ENCODE measurements around the gene DMXL1. TPM values are rescaled to one million over a fixed set of nuclear protein-coding genes. Genes with fewer than 3 reads are reported as not detected.

The DMXL1 gene, protein sequence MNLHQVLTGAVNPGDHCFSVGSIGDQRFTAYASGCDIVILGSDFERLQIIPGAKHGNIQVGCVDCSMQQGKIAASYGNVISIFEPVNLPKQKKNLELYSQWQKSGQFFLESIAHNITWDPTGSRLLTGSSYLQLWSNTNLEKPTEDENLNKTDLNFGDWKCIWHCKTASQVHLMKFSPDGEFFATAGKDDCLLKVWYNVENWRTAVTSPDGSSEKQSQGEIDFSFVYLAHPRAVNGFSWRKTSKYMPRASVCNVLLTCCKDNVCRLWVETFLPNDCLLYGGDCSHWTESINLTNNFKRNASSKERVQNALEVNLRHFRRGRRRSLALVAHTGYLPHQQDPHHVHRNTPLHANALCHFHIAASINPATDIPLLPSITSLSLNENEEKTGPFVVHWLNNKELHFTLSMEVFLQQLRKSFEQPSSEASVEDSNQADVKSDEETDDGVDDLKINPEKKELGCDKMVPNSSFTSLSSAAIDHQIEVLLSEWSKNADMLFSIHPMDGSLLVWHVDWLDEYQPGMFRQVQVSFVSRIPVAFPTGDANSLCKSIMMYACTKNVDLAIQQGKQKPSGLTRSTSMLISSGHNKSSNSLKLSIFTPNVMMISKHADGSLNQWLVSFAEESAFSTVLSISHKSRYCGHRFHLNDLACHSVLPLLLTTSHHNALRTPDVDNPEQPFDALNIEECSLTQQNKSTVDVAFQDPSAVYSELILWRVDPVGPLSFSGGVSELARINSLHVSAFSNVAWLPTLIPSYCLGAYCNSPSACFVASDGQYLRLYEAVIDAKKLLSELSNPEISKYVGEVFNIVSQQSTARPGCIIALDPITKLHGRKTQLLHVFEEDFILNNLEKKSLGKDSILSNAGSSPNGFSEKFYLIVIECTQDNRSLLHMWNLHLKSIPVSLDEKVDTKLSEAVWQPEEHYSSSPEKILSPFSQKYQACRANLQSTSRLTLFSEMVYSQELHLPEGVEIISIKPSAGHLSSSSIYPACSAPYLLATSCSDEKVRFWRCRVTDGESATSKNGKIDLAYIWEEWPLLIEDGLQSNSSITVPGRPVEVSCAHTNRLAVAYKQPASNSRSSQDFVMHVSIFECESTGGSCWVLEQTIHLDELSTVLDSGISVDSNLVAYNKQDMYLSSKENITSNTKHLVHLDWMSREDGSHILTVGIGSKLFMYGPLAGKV (N-terminal part only)
- 10 to 100 TPM; 24.2 to 26.9 TPM for total RNA-seq

DNA sequence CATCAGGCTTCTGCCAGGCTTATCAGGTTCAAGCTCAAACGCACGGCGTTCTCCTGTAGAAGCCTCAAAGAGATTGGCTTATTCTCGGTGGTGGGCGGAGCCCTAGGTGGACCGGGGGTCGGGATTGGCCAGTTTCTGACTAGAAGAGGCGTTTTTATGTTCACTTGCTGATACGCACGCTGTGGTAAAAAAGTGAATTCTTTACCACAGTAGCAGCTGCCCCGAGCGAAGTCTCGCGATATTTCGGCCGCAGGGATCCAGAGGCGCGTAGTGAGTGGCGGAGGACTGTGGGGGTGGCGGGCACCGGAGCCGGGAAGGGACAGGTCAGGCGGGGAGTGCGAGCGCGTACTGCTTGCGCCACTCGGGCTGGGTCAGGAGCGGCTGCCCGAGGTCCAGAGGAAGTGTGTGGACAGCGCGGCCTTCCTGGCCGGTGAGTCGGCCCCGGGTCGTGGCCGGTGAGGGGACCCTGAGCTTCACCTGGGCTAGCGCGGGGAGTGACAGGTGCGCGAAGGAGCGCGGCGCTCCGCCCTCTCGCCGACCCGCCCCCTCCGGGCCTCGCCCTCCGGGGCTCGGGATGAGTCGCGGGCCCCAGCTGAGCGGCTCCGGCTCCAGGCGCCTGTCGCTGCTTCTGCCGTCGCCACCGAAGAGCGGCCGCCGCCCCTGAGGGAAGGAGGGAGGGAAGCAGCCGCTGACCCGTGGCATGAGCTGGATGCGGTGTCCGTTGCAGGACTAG is at the start of gene DMXL1:
Gene DMXL1, plus strand, starts transcription at position 260 of the 733 bp plus-strand sequence. CDS start 483 bp downstream, outside the sequence.
- Mint-ChIP-seq H3K9me3 (no peaks in the 10 kb centered on the region), H3K36me3 (peaks cover 3% of the 10 kb centered on the region), H3K4me1 (ENCODE audit: low read depth) (peaks cover 39% of the 10 kb centered on the region), H3K4me3 (peak within 1 kb of the TSS; percentile 85), H3K27me3 (peaks cover 2% of the 10 kb centered on the region), H3K27ac (peak within 1 kb of the TSS; percentile 96)
- intact Hi-C loops (cut with micrococcal nuclease) = loop anchor here (1.0 to 2.0 kb wide), 6 partner anchors 40 to 381 kb away; partner anchors contain the start of genes DTWD2 and HSD17B4
- peak; percentile 99 for DNase-seq
- ChIA-PET CTCF (interaction anchor here (0.5 to 1.7 kb wide), 8 partner anchors 8 to 342 kb away, joined by 3 to 6 read pairs (median 4); no protein-coding TSS in a partner anchor), POLR2A (interaction anchor here (0.9 to 1.4 kb wide), 12 partner anchors 8 to 340 kb away, joined by 3 to 6 read pairs (median 3); no protein-coding TSS in a partner anchor)

DNA sequence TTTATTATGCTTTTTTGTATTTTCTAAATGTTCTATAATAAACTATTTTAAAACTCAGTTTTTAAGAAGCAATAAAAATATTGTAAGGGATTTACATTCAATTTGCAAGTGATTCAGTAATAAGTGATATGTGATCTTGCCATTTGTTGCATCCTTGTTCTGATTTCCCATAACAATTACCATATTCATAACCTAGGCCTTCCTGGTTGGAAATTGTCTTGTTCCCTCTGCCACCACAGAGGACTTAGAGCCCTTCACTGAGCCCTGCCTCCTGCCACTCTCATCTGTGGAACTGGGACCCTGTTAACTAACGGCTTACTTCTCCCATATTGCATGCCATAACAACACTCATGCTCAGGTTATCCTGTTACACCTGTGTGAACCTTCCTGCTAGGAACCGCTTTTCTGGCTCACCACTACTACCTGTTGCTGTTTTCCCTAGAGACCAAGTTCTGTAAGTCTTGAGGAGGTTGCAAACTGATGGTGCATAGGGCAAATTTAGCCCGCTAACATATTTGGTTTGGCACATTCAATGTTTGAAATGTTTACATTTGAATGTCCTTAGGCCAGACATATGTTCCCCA is 49.6 kb upstream of the DMXL1 start:
- no peaks in the 10 kb centered on the region for H3K36me3 Mint-ChIP-seq
- peaks cover 10% of the 10 kb centered on the region for H3K9me3 Mint-ChIP-seq
- H3K27me3 Mint-ChIP-seq = no peaks in the 10 kb centered on the region
- no peaks in the 10 kb centered on the region for H3K4me1 Mint-ChIP-seq (ENCODE audit: low read depth)
- H3K4me3 Mint-ChIP-seq = no peak overlapping the region
- DNase-seq = no peak
- intact Hi-C loops (cut with micrococcal nuclease) = no loop called here
- no peak overlapping the region for H3K27ac Mint-ChIP-seq
- ChIA-PET CTCF (interaction anchor here (0.7 to 3.6 kb wide), 10 partner anchors 9 to 414 kb away, joined by 3 to 40 read pairs (median 3); partner anchors contain the start of gene DTWD2), POLR2A (no interaction called here)

DNA sequence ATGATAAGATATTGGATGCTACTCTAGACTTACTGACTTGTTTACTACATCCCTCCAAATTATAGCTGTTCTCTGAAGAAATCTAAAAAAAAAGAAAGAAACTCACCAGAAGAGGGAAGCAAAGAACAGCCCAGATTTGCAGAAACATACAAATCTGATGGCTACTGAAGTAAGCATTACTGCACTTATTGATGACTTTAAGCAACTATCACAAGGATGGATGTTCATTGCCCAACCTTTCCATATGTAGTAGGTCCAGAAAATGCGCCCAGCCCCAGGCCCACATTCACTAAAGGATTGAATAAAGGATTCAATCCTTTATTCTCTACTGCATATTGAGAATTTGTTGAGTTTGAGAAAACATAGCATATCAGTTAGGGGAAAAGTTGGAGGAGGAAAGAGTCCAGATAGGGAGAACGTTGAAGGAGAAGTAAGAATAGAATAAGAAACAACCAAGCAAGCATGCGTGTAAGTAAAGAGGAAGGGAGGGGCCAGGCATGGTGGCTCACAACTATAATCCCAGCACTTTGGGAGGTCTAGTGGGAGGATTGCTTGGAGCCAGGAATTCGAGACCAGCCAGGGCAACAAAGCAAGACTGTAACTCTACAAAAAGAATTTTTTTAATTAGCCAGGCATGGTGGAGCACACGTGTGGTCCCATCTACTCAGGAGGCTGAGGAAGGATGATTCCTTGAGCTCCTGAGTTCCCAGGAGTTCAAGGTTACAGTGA is 48.7 kb upstream of the DMXL1 start:
- no peak overlapping the region for H3K27ac Mint-ChIP-seq
- H3K27me3 Mint-ChIP-seq = no peaks in the 10 kb centered on the region
- peaks cover 10% of the 10 kb centered on the region for H3K9me3 Mint-ChIP-seq
- DNase-seq = no peak
- H3K4me3 Mint-ChIP-seq = no peak overlapping the region
- no peaks in the 10 kb centered on the region for H3K4me1 Mint-ChIP-seq (ENCODE audit: low read depth)
- POLR2A ChIA-PET = interaction anchor here (0.6 kb wide), 1 partner anchor 119 kb away, joined by 3 read pairs; no protein-coding TSS in a partner anchor
- no peaks in the 10 kb centered on the region for H3K36me3 Mint-ChIP-seq
- CTCF ChIA-PET = interaction anchor here (0.7 to 3.6 kb wide), 9 partner anchors 10 to 413 kb away, joined by 3 to 40 read pairs (median 3); partner anchors contain the start of gene DTWD2
- intact Hi-C loops (cut with micrococcal nuclease) = loop anchor here (1.0 kb wide), 3 partner anchors 234 to 413 kb away; no protein-coding TSS in a partner anchor

DNA sequence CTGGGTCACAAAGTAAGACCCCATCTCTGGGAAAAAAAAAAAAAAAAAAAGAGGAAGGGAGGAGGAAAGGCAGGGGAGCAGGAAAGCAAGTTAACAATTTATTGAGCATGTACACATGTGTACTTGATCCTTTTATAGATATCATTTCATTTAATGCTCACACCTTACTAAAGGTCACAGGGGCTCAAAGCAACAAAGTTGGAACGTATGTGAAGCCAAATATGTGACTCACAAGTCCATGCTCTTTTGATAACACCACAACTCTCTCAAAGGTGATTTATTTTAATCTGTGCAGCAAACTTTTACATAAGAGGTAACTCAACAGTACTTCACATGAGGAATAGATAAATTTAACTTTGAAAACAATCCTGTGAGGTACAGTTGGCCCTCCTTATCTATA is 48.1 kb upstream of the DMXL1 start:
- Mint-ChIP-seq H3K27ac (no peak overlapping the region), H3K4me1 (ENCODE audit: low read depth) (no peaks in the 10 kb centered on the region), H3K27me3 (no peaks in the 10 kb centered on the region), H3K9me3 (peaks cover 10% of the 10 kb centered on the region), H3K36me3 (no peaks in the 10 kb centered on the region), H3K4me3 (no peak overlapping the region)
- DNase-seq = no peak
- ChIA-PET POLR2A (no interaction called here), CTCF (interaction anchor here (1.5 to 3.6 kb wide), 4 partner anchors 22 to 412 kb away, joined by 3 to 40 read pairs (median 3); no protein-coding TSS in a partner anchor)
- intact Hi-C loops (cut with micrococcal nuclease) = loop anchor here (1.0 kb wide), 3 partner anchors 234 to 413 kb away; no protein-coding TSS in a partner anchor

DNA sequence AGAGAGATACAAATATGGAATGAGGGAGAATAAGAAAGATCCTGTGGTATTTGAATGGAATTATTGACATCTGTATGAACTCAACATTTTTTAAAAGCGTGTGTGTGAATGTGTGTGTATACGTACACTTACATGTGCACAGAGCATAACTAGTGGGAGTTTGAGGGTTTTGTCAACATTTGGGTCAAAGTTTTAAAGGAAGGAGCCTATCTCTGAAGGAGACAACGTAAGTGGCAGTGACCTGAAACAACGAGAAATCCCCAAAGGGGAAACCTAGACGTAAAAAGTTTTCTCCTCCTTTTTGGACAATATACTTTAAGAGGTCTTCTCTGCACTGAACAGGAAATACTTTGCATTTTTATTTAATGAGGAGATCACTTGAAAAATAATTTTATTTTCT is 42.3 kb upstream of the DMXL1 start:
- H3K4me1 Mint-ChIP-seq (ENCODE audit: low read depth) = peaks cover 17% of the 10 kb centered on the region
- intact Hi-C loops (cut with micrococcal nuclease) = no loop called here
- no peak for DNase-seq
- H3K27me3 Mint-ChIP-seq = no peaks in the 10 kb centered on the region
- no peaks in the 10 kb centered on the region for H3K36me3 Mint-ChIP-seq
- H3K27ac Mint-ChIP-seq = no peak overlapping the region
- ChIA-PET POLR2A (no interaction called here), CTCF (interaction anchor here (0.6 kb wide), 1 partner anchor 178 kb away, joined by 3 read pairs; no protein-coding TSS in a partner anchor)
- peaks cover 10% of the 10 kb centered on the region for H3K9me3 Mint-ChIP-seq
- no peak overlapping the region for H3K4me3 Mint-ChIP-seq

DNA sequence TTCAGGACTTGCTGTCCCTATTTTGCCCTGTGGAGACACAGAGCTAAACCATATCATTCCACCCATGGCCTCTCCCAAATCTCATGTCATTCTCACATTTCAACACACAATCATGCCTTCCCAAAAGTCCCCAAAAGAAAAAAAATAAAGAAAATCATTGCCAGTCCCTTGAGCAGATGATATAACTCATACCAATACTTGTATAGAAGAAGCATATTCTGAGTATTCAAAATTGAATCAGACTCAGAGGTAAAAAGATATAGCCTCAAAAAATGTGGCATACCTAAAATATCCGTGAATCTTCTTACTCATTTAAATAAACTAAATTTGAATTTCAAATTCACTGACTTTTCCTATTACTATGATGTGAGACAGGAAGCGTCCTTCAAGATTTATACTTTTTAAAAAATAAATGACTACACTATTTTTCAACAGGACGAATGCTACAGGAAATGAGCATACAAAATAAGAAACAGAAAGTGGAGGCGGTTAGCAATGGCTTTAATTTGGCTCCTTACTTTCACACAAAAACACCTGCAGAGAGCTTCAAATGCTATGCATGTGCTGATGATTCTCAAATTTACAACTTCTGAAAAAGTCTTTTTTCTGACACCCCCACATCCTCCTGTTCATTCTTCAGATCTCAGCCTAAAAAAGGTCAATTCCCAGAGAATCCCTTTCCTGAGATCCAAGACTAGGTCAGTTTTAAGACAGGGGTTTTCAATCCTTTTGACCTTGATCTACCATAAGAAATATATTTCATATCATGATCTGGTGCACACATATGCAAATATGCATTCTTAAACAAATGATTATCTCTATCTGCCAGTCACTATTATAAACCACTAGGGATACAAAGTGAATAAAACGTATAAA is 39.6 kb upstream of the DMXL1 start:
- Mint-ChIP-seq H3K4me3 (peak overlapping the region; percentile 6), H3K9me3 (no peaks in the 10 kb centered on the region), H3K27me3 (no peaks in the 10 kb centered on the region), H3K36me3 (no peaks in the 10 kb centered on the region), H3K4me1 (ENCODE audit: low read depth) (peaks cover 21% of the 10 kb centered on the region), H3K27ac (peak overlapping the region; percentile 80)
- no peak for DNase-seq
- ChIA-PET CTCF (interaction anchor here (1.1 kb wide), 1 partner anchor 236 kb away, joined by 3 read pairs; no protein-coding TSS in a partner anchor), POLR2A (interaction anchor here (1.3 kb wide), 1 partner anchor 312 kb away, joined by 3 read pairs; no protein-coding TSS in a partner anchor)
- intact Hi-C loops (cut with micrococcal nuclease) = loop anchor here (1.0 to 2.0 kb wide), 6 partner anchors 40 to 366 kb away; partner anchors contain the start of gene DMXL1

DNA sequence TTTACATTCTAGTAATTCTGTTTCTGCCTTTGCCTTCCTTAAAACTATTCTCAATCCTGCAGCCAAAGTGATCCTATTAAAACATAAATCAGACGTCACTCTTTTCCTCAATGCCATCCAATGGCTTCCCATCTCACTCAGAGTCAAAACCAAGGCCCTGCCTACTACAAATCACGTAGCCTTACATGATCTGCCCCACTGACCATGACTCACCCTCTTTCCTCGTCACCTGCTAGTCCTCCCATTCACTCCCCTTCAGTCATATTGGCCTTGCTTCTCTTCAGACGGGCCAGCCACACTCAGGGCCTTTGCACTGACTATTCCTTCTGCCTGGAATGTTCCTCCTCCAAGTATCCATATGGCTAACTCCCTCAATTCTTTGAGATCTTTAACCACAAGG is 39.0 kb upstream of the DMXL1 start:
- intact Hi-C loops (cut with micrococcal nuclease) = loop anchor here (1.0 to 2.0 kb wide), 6 partner anchors 39 to 365 kb away; partner anchors contain the start of gene DMXL1
- POLR2A ChIA-PET = no interaction called here
- no peak overlapping the region for H3K4me3 Mint-ChIP-seq

DNA sequence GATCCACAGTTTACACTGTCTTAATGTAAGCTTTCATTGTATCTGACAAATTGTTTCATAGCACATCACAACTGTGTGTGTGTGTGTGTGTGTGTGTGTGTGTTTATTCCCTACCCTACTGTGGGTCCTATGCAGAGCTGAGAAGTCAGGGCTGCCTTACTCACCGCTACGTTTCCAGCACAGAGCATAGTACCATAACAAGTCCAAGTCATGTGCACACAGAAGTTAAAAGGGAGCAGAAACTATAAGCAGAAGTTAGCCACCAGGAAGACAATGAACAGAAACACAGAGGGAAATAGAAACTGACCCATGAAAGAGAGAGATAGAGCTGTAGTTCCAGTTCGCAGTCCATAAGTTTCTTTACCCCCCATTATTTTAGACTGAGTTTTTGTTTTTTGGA is 38.2 kb upstream of the DMXL1 start:
- peaks cover 22% of the 10 kb centered on the region for H3K4me1 Mint-ChIP-seq (ENCODE audit: low read depth)
- no peak for DNase-seq
- H3K4me3 Mint-ChIP-seq = no peak overlapping the region
- H3K9me3 Mint-ChIP-seq = no peaks in the 10 kb centered on the region
- intact Hi-C loops (cut with micrococcal nuclease) = no loop called here
- CTCF ChIA-PET = interaction anchor here (0.7 to 2.3 kb wide), 2 partner anchors 45 to 379 kb away, joined by 3 to 8 read pairs; partner anchors contain the start of gene DTWD2
- H3K27me3 Mint-ChIP-seq = no peaks in the 10 kb centered on the region
- POLR2A ChIA-PET = no interaction called here
- no peak overlapping the region for H3K27ac Mint-ChIP-seq
- no peaks in the 10 kb centered on the region for H3K36me3 Mint-ChIP-seq

More for the DNA sequence above, 39.0 kb upstream of the DMXL1 start:
- DNase-seq = peak; percentile 35
- H3K9me3 Mint-ChIP-seq = no peaks in the 10 kb centered on the region
- peaks cover 22% of the 10 kb centered on the region for H3K4me1 Mint-ChIP-seq (ENCODE audit: low read depth)
- no peaks in the 10 kb centered on the region for H3K36me3 Mint-ChIP-seq
- H3K27me3 Mint-ChIP-seq = no peaks in the 10 kb centered on the region
- H3K27ac Mint-ChIP-seq = peak overlapping the region; percentile 54
- CTCF ChIA-PET = interaction anchor here (1.1 kb wide), 1 partner anchor 235 kb away, joined by 3 read pairs; no protein-coding TSS in a partner anchor

DNA sequence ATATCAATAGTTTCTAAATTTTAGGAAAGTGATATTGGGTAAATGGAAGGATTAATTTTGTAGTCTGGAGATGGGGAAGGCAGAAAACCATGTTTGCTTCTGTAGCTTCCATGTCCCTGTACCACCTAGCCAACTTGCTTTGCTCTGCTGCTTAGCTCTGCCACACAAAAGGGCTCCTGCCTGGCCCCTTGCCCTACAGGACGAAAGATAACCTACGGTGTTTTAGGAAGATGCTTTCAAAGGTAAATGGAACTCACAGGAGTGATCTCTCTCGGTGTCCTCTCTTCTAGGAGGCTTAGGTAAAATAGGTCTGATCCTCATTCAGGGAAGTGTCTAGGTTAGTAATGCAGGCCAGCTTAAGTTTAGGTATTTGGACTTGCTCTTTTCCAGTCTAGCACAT is 37.8 kb upstream of the DMXL1 start:
- no peaks in the 10 kb centered on the region for H3K9me3 Mint-ChIP-seq
- no peaks in the 10 kb centered on the region for H3K36me3 Mint-ChIP-seq
- H3K4me3 Mint-ChIP-seq = no peak overlapping the region
- intact Hi-C loops (cut with micrococcal nuclease) = no loop called here
- DNase-seq = no peak
- peaks cover 22% of the 10 kb centered on the region for H3K4me1 Mint-ChIP-seq (ENCODE audit: low read depth)
- ChIA-PET POLR2A (no interaction called here), CTCF (interaction anchor here (0.7 to 2.3 kb wide), 2 partner anchors 45 to 379 kb away, joined by 3 to 8 read pairs; partner anchors contain the start of gene DTWD2)
- H3K27me3 Mint-ChIP-seq = no peaks in the 10 kb centered on the region
- no peak overlapping the region for H3K27ac Mint-ChIP-seq
